Nephron (organoid): ENCODE data around the gene GLO1.

Experiments used
- H3K27ac Mint-ChIP-seq, 3 experiments: 2 replicates each; pipeline ENCODE4 v1.8.0; 2020; ENCODE audit warnings: mixed read lengths in 3 of 3, mild to moderate bottlenecking in 2 of 3, moderate library complexity in 1 of 3
- H3K27me3 Mint-ChIP-seq: 2 replicates; pipeline ENCODE4 v1.8.0; 2021; ENCODE audit warnings: low read depth, mild to moderate bottlenecking, moderate library complexity, mixed read lengths
- H3K36me3 Mint-ChIP-seq: 2 replicates; pipeline ENCODE4 v1.8.0; 2020; ENCODE audit warnings: low read depth, mixed read lengths
- H3K4me1 Mint-ChIP-seq: 2 replicates; pipeline ENCODE4 v1.8.0; 2020; ENCODE audit warnings: mixed read lengths
- H3K4me3 Mint-ChIP-seq, 3 experiments: 2 replicates each; pipeline ENCODE4 v1.8.0; 2020; ENCODE audit warnings: mild to moderate bottlenecking in 3 of 3, mixed read lengths in 3 of 3, moderate library complexity in 2 of 3
- H3K9me3 Mint-ChIP-seq: 2 replicates; pipeline ENCODE4 v1.8.0; 2020; ENCODE audit warnings: mixed read lengths
- CTCF ChIP-seq, 3 experiments: fragments of 200-600 bp; sonication (generic); IDR thresholded peaks; one replicate each; pipeline ENCODE4 v1.5.0; 2021; ENCODE audit warnings: antibody characterized with exemption in 3 of 3; ENCODE audit not compliant: unreplicated experiment in 3 of 3

GLO1 gene

GRCh38 chr6:38676236-38676973 lies 26.5 kb downstream of the GLO1 start:
- Mint-ChIP-seq H3K27me3 (no peaks in the 10 kb centered on the region), H3K9me3 (no peaks in the 10 kb centered on the region), H3K27ac (no peak overlapping the region), H3K4me3 (no peak overlapping the region), H3K4me1 (no peaks in the 10 kb centered on the region), H3K36me3 (peaks cover 57% of the 10 kb centered on the region)
- no peak for TF ChIP-seq CTCF (IDR thresholded peaks at IDR 0.05; ENCODE audit: unreplicated experiment in 3 of 3)

GRCh38 chr6:38673397-38674165 lies 29.4 kb downstream of the GLO1 start:
- H3K36me3 Mint-ChIP-seq: peaks cover 40% of the 10 kb centered on the region
- no peaks in the 10 kb centered on the region for H3K4me1 Mint-ChIP-seq
- H3K4me3 Mint-ChIP-seq: no peak overlapping the region
- H3K9me3 Mint-ChIP-seq: no peaks in the 10 kb centered on the region
- H3K27ac Mint-ChIP-seq: no peak overlapping the region
- no peak for TF ChIP-seq CTCF (IDR thresholded peaks at IDR 0.05; ENCODE audit: unreplicated experiment in 3 of 3)
- no peaks in the 10 kb centered on the region for H3K27me3 Mint-ChIP-seq

- peak; percentile 59 to 70 (median 61) for TF ChIP-seq CTCF (IDR thresholded peaks at IDR 0.05; ENCODE audit: unreplicated experiment in 3 of 3)
- Mint-ChIP-seq H3K4me3 (no peak overlapping the region), H3K27me3 (no peaks in the 10 kb centered on the region), H3K4me1 (no peaks in the 10 kb centered on the region), H3K9me3 (no peaks in the 10 kb centered on the region), H3K36me3 (peaks cover 31% of the 10 kb centered on the region), H3K27ac (no peak overlapping the region)
Observed at GRCh38 chr6:38671885-38672467, 31.0 kb downstream of the GLO1 start.

- no peak for TF ChIP-seq CTCF (IDR thresholded peaks at IDR 0.05; ENCODE audit: unreplicated experiment in 3 of 3)
- Mint-ChIP-seq H3K27me3 (no peaks in the 10 kb centered on the region), H3K27ac (no peak overlapping the region), H3K9me3 (no peaks in the 10 kb centered on the region), H3K4me1 (no peaks in the 10 kb centered on the region), H3K4me3 (no peak overlapping the region), H3K36me3 (peaks cover 4% of the 10 kb centered on the region)
Observed at GRCh38 chr6:38658418-38659167, 44.4 kb downstream of the GLO1 start.

GRCh38 chr6:38656896-38657295 lies 46.0 kb downstream of the GLO1 start:
- H3K36me3 Mint-ChIP-seq: peaks cover 4% of the 10 kb centered on the region
- H3K27me3 Mint-ChIP-seq: no peaks in the 10 kb centered on the region
- no peaks in the 10 kb centered on the region for H3K4me1 Mint-ChIP-seq
- H3K4me3 Mint-ChIP-seq: no peak overlapping the region
- H3K9me3 Mint-ChIP-seq: no peaks in the 10 kb centered on the region
- no peak overlapping the region for H3K27ac Mint-ChIP-seq
- no peak for TF ChIP-seq CTCF (IDR thresholded peaks at IDR 0.05; ENCODE audit: unreplicated experiment in 3 of 3)
